Measurements from ENCODE around the gene S100A13.

DNA sequence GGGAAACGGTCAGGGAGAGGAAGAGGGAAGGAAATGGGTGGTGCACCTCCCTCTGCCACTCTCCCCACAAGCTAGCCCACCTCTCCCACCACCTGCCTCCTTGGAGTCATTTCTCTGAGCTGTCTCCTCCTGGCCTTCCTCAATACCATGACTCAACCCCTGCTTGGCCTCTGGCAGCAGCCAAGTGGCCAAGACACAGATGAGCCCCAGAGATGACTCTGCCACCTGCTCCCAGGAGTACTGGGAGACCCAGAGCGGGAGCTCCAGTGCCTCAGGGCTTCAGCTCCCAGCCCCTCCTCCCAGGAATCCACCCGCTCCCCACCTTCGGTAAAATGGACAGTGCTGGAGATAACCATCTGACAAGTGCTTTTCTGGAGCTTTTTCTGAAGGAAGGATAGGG lies 17.0 kb downstream of the S100A13 start:
- TF ChIP-seq, protein P1, sequence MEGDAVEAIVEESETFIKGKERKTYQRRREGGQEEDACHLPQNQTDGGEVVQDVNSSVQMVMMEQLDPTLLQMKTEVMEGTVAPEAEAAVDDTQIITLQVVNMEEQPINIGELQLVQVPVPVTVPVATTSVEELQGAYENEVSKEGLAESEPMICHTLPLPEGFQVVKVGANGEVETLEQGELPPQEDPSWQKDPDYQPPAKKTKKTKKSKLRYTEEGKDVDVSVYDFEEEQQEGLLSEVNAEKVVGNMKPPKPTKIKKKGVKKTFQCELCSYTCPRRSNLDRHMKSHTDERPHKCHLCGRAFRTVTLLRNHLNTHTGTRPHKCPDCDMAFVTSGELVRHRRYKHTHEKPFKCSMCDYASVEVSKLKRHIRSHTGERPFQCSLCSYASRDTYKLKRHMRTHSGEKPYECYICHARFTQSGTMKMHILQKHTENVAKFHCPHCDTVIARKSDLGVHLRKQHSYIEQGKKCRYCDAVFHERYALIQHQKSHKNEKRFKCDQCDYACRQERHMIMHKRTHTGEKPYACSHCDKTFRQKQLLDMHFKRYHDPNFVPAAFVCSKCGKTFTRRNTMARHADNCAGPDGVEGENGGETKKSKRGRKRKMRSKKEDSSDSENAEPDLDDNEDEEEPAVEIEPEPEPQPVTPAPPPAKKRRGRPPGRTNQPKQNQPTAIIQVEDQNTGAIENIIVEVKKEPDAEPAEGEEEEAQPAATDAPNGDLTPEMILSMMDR (IDR thresholded peaks at IDR 0.05; ENCODE audit: low read length), result no peak
- no peak for TF ChIP-seq EZH2 (IDR thresholded peaks at IDR 0.05; ENCODE audit: borderline replicate concordance, low read length)

Data from OCI-LY1 (cell line).